ENCODE data around the gene ZP4. TPM values are rescaled to one million over a fixed set of nuclear protein-coding genes. Genes with fewer than 3 reads are reported as not detected.

Gene ZP4, protein sequence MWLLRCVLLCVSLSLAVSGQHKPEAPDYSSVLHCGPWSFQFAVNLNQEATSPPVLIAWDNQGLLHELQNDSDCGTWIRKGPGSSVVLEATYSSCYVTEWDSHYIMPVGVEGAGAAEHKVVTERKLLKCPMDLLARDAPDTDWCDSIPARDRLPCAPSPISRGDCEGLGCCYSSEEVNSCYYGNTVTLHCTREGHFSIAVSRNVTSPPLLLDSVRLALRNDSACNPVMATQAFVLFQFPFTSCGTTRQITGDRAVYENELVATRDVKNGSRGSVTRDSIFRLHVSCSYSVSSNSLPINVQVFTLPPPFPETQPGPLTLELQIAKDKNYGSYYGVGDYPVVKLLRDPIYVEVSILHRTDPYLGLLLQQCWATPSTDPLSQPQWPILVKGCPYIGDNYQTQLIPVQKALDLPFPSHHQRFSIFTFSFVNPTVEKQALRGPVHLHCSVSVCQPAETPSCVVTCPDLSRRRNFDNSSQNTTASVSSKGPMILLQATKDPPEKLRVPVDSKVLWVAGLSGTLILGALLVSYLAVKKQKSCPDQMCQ
- total RNA-seq, result not detected in 2 replicates
- long read RNA-seq, result 0 reads

DNA sequence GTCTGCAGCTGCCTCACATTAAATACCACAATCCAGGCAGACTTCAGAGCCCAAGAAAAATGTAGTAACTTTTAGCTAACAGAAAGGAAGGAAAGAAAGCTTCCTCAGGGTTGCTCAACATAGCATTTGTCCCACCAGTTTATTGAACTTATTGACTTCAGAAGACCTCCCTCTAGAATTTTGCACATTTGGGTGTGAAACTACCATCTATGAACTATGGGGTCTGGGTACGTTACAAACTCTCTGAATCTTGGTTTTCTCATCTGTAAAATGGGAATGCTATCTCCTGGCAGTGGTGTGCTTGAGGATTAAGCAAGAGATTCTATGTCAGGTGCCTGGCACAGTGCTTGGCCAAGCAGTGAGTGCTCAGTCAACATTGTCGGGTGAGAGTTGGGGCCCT, at the start of gene ZP4:
TSS of gene ZP4 (minus strand) at position 101 of the 400 bp plus-strand sequence. CDS start 287 bp downstream, outside the sequence.
- no peak within 1 kb of the TSS for H3K27ac Mint-ChIP-seq (ENCODE audit: unreplicated experiment)
- H3K4me1 Mint-ChIP-seq (ENCODE audit: unreplicated experiment), result no peaks in the 10 kb centered on the region
- TF ChIP-seq, protein P1, sequence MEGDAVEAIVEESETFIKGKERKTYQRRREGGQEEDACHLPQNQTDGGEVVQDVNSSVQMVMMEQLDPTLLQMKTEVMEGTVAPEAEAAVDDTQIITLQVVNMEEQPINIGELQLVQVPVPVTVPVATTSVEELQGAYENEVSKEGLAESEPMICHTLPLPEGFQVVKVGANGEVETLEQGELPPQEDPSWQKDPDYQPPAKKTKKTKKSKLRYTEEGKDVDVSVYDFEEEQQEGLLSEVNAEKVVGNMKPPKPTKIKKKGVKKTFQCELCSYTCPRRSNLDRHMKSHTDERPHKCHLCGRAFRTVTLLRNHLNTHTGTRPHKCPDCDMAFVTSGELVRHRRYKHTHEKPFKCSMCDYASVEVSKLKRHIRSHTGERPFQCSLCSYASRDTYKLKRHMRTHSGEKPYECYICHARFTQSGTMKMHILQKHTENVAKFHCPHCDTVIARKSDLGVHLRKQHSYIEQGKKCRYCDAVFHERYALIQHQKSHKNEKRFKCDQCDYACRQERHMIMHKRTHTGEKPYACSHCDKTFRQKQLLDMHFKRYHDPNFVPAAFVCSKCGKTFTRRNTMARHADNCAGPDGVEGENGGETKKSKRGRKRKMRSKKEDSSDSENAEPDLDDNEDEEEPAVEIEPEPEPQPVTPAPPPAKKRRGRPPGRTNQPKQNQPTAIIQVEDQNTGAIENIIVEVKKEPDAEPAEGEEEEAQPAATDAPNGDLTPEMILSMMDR (IDR thresholded peaks at IDR 0.05), result no peak
- H3K4me3 Mint-ChIP-seq (ENCODE audit: unreplicated experiment), result no peak within 1 kb of the TSS
- H3K36me3 Mint-ChIP-seq (ENCODE audit: unreplicated experiment), result no peaks in the 10 kb centered on the region
- DNase-seq (ENCODE audit: extremely low spot score, unreplicated experiment), result no peak
- peaks cover 3% of the 10 kb centered on the region for H3K9me3 Mint-ChIP-seq (ENCODE audit: unreplicated experiment)
- H3K27me3 Mint-ChIP-seq (ENCODE audit: unreplicated experiment), result no peaks in the 10 kb centered on the region

DNA sequence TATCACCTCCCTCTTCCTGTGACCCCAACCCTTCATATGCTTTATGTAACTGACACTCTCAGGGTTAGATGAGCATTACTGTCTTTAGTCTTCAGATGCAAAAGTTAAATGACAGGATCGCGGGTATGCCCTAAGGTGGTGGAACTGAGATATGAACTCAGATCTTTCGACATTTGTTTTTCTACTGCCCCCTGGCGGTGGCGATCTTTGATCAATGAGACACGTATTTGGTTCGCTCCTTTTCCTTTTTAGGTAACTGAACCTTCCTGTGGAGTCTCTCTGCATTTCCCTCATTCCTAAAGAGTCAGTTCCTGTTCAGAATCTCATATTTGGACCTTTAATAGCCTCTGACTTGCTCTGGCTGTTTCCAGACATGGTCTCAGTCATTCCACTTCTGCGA, 47.8 kb upstream of the ZP4 start:
- no peak overlapping the region for H3K4me3 Mint-ChIP-seq (ENCODE audit: unreplicated experiment)
- no peak for DNase-seq (ENCODE audit: extremely low spot score, unreplicated experiment)
- no peaks in the 10 kb centered on the region for H3K4me1 Mint-ChIP-seq (ENCODE audit: unreplicated experiment)
- peaks cover 5% of the 10 kb centered on the region for H3K9me3 Mint-ChIP-seq (ENCODE audit: unreplicated experiment)
- TF ChIP-seq, protein P1 (IDR thresholded peaks at IDR 0.05), result no peak
- no peaks in the 10 kb centered on the region for H3K36me3 Mint-ChIP-seq (ENCODE audit: unreplicated experiment)
- H3K27ac Mint-ChIP-seq (ENCODE audit: unreplicated experiment), result no peak overlapping the region
- no peaks in the 10 kb centered on the region for H3K27me3 Mint-ChIP-seq (ENCODE audit: unreplicated experiment)

DNA sequence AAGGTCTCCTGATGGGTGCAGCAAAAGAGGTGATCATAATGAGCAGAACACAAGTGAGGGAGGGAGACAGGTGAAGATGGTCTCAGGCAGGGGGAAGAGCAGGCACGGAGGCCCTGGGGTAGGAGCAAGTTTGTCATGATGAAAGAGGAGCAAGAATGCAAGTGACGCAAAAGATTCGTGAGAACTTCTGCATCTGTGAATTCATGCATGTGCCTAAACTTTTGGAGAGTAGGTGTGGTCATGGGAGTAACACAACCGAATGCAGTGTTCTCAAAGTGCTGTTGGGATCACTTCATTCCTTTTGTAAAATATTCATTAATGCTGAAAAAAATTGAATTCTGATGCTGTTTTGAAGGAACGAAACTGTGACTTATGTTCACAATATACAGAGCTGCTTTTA, 47.3 kb upstream of the ZP4 start:
- H3K9me3 Mint-ChIP-seq (ENCODE audit: unreplicated experiment), result peaks cover 5% of the 10 kb centered on the region
- no peaks in the 10 kb centered on the region for H3K36me3 Mint-ChIP-seq (ENCODE audit: unreplicated experiment)
- TF ChIP-seq, protein P1 (IDR thresholded peaks at IDR 0.05), result no peak
- no peak for DNase-seq (ENCODE audit: extremely low spot score, unreplicated experiment)
- H3K4me3 Mint-ChIP-seq (ENCODE audit: unreplicated experiment), result no peak overlapping the region
- H3K4me1 Mint-ChIP-seq (ENCODE audit: unreplicated experiment), result no peaks in the 10 kb centered on the region
- no peaks in the 10 kb centered on the region for H3K27me3 Mint-ChIP-seq (ENCODE audit: unreplicated experiment)
- no peak overlapping the region for H3K27ac Mint-ChIP-seq (ENCODE audit: unreplicated experiment)

DNA sequence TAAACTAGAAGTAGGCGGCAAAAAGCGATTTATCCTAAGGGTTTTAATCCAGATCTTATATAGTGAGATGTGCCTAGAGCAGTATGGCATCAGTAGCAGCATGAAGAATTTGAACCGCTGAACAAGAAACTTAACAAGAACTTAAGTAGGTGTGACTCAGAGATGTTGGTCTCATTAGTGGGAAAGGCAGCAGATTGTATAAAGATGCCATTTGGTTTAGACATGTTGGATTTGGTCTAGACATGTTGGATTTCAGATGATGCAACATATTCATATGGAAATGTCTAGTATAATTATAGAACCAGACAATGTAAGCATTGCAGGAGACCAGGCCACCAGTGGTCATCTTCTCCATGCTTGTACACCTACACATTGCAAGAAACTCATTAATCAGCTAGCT, 42.1 kb upstream of the ZP4 start:
- TF ChIP-seq, protein P1 (IDR thresholded peaks at IDR 0.05), result no peak
- Mint-ChIP-seq H3K36me3 (ENCODE audit: unreplicated experiment) (no peaks in the 10 kb centered on the region), H3K27me3 (ENCODE audit: unreplicated experiment) (no peaks in the 10 kb centered on the region), H3K4me3 (ENCODE audit: unreplicated experiment) (no peak overlapping the region), H3K9me3 (ENCODE audit: unreplicated experiment) (peaks cover 8% of the 10 kb centered on the region), H3K27ac (ENCODE audit: unreplicated experiment) (no peak overlapping the region), H3K4me1 (ENCODE audit: unreplicated experiment) (no peaks in the 10 kb centered on the region)
- no peak for DNase-seq (ENCODE audit: extremely low spot score, unreplicated experiment)

DNA sequence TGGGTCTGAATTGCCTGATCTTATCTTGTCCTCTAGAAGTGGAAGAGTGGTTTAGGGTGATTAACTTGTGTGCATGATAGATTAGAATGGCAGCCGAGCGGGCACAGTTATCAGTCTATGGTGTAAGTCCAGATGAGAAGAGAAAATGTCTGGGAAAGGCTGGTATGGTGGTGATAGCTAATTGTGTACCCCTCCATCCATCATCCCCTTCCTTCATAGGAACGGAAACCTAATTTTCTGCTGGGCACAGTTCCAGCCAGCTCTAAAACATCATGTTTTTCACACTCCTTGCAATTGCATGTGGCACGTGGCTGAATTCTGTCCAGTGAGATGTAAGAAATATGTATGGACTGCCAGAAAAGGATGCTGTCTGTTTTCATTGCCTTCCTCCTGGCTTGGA, 40.9 kb upstream of the ZP4 start:
- H3K27me3 Mint-ChIP-seq (ENCODE audit: unreplicated experiment), result no peaks in the 10 kb centered on the region
- no peaks in the 10 kb centered on the region for H3K36me3 Mint-ChIP-seq (ENCODE audit: unreplicated experiment)
- no peak for DNase-seq (ENCODE audit: extremely low spot score, unreplicated experiment)
- H3K27ac Mint-ChIP-seq (ENCODE audit: unreplicated experiment), result no peak overlapping the region
- TF ChIP-seq, protein P1 (IDR thresholded peaks at IDR 0.05), result no peak
- no peaks in the 10 kb centered on the region for H3K4me1 Mint-ChIP-seq (ENCODE audit: unreplicated experiment)
- peaks cover 8% of the 10 kb centered on the region for H3K9me3 Mint-ChIP-seq (ENCODE audit: unreplicated experiment)
- H3K4me3 Mint-ChIP-seq (ENCODE audit: unreplicated experiment), result no peak overlapping the region

Data from osteocyte (in vitro differentiated cells).